NT2/D1 (cell line): ENCODE measurements around the gene RPGRIP1L.

Experiments
- DNase-seq: peaks from one replicate; pipeline ENCODE4 v3.0.0-alpha.2; 2011; ENCODE audit warnings: low read depth, low spot score
- H3K27me3 ChIP-seq: 2 replicates; pipeline ENCODE4 v1.6.0; 2011; ENCODE audit warnings: mild to moderate bottlenecking; ENCODE audit not compliant: insufficient read length, insufficient read depth
- H3K36me3 ChIP-seq: 2 replicates; pipeline ENCODE4 v1.6.1; 2011; ENCODE audit warnings: mild to moderate bottlenecking, low read length, mixed read lengths; ENCODE audit not compliant: insufficient read depth, insufficient read length
- H3K4me1 ChIP-seq: 2 replicates; pipeline ENCODE4 v1.5.1; 2011; ENCODE audit not compliant: insufficient read depth, insufficient read length
- H3K4me3 ChIP-seq: 2 replicates; pipeline ENCODE4 v1.5.1; 2011; ENCODE audit warnings: low read depth; ENCODE audit not compliant: insufficient read length
- H3K9ac ChIP-seq: 2 replicates; pipeline ENCODE4 v1.6.0; 2011; ENCODE audit warnings: low read depth; ENCODE audit not compliant: insufficient read length
- H3K9me3 ChIP-seq: 2 replicates; pipeline ENCODE4 v1.5.1; 2011; ENCODE audit warnings: mild to moderate bottlenecking, low read length; ENCODE audit not compliant: insufficient read depth
- SUZ12 ChIP-seq: IDR thresholded peaks from 2 replicates; pipeline ENCODE4 v1.6.1; 2011; ENCODE audit not compliant: insufficient read length, insufficient read depth; ENCODE audit errors: extremely low read depth
- YY1 ChIP-seq: IDR thresholded peaks from 2 replicates; pipeline ENCODE4 v1.6.1; 2011; ENCODE audit not compliant: insufficient read length, insufficient read depth
- ZNF274 ChIP-seq: IDR thresholded peaks from 2 replicates; pipeline ENCODE4 v1.6.1; 2011; ENCODE audit warnings: mild to moderate bottlenecking, low read depth, low read length

The RPGRIP1L gene

DNA sequence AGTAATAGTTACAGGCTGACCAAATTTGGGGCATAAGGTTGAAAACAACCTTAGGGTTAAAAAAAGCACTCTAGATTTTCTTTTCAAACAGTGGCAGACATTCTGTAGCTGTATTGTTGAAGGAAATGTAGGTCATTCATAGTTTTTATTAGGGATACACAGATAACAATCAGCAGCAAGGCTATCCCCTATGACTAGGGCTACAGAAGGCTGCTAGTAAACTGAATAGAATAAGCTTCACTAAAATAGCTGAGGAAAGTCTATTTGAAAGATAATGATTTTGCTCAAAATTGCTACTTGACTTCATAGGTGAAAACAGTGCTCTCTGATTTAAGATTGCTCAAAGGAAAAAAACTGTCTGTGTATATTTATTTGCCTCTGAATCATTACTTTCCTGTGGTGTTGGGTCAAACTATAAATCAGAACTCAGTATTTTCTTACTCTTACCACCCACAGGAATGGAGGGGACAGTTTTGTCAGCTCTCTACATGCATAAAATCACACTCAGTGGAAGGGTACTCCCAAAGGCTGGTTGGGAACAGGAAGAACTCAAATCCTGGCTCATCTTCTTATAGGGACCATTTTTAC is 24.8 kb downstream of the RPGRIP1L start:
- no peaks in the 10 kb centered on the region for H3K36me3 ChIP-seq
- H3K9me3 ChIP-seq: no peaks in the 10 kb centered on the region
- H3K4me1 ChIP-seq: no peaks in the 10 kb centered on the region
- H3K4me3 ChIP-seq: no peak overlapping the region
- DNase-seq: no peak
- no peaks in the 10 kb centered on the region for H3K27me3 ChIP-seq
- H3K9ac ChIP-seq: no peak overlapping the region
- no peak for TF ChIP-seq SUZ12

GRCh38 chr16:53678155-53678554 is 25.5 kb downstream of the RPGRIP1L start:
- TF ChIP-seq SUZ12 (no peak), ZNF274 (no peak), YY1 (no peak)
- H3K27me3 ChIP-seq: no peaks in the 10 kb centered on the region
- DNase-seq: no peak
- H3K9me3 ChIP-seq: no peaks in the 10 kb centered on the region
- no peak overlapping the region for H3K4me3 ChIP-seq
- H3K4me1 ChIP-seq: no peaks in the 10 kb centered on the region
- peaks cover under 1% of the 10 kb centered on the region for H3K36me3 ChIP-seq
- no peak overlapping the region for H3K9ac ChIP-seq

DNA sequence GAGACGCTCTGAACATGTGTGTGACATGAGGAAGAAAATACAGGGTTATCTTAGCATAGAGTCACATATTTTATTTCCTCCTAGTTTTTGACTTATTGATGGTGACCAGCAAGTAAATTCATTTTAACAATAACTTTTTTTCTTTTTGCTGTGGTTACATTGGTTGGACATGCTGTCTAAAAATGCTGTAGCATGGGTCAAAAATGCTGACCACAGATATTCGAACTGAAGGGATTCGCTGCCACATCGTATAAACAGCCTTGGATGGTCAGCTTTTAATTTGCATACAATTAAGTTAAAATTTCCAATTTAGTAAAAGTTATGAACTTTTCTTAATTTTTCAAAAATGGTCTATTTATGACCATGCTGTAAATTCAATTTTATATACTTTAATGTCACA is 30.5 kb downstream of the RPGRIP1L start:
- no peaks in the 10 kb centered on the region for H3K9me3 ChIP-seq
- no peak for TF ChIP-seq SUZ12
- TF ChIP-seq YY1: no peak
- no peak for TF ChIP-seq ZNF274
- no peak overlapping the region for H3K4me3 ChIP-seq
- H3K9ac ChIP-seq: no peak overlapping the region
- no peaks in the 10 kb centered on the region for H3K4me1 ChIP-seq
- DNase-seq: no peak
- H3K27me3 ChIP-seq: no peaks in the 10 kb centered on the region
- H3K36me3 ChIP-seq: peaks cover 2% of the 10 kb centered on the region

GRCh38 chr16:53672461-53672860 is 31.2 kb downstream of the RPGRIP1L start:
- H3K4me1 ChIP-seq: no peaks in the 10 kb centered on the region
- no peak for TF ChIP-seq YY1
- no peak for TF ChIP-seq ZNF274
- no peak for TF ChIP-seq SUZ12
- H3K9me3 ChIP-seq: no peaks in the 10 kb centered on the region
- H3K27me3 ChIP-seq: no peaks in the 10 kb centered on the region
- DNase-seq: no peak
- H3K36me3 ChIP-seq: peaks cover 2% of the 10 kb centered on the region
- no peak overlapping the region for H3K9ac ChIP-seq
- H3K4me3 ChIP-seq: no peak overlapping the region

DNA sequence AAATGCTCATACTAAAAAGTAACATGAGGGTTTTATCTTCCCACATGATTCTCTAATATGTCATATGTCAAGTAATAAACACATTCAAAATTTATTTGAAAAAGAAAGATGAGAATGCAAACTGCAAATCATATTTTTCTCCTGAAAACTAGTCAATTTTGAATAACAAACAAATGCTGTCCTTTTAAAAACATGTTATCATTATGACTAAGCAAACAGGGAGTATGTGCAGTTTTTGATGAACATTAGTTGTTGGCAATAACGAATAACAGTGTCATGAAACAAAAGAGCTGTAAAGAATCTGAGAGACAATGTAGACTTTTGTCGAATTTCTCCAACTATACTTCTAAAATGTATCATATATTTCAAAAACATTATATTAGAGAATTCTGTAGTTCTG is 34.8 kb downstream of the RPGRIP1L start:
- Histone ChIP-seq H3K9ac (no peak overlapping the region), H3K4me3 (no peak overlapping the region), H3K9me3 (no peaks in the 10 kb centered on the region), H3K27me3 (no peaks in the 10 kb centered on the region), H3K36me3 (peaks cover 2% of the 10 kb centered on the region), H3K4me1 (no peaks in the 10 kb centered on the region)
- TF ChIP-seq SUZ12 (no peak), ZNF274 (no peak), YY1 (no peak)
- no peak for DNase-seq

GRCh38 chr16:53666786-53667415 is 36.8 kb downstream of the RPGRIP1L start:
- Histone ChIP-seq H3K27me3 (no peaks in the 10 kb centered on the region), H3K9me3 (no peaks in the 10 kb centered on the region), H3K36me3 (no peaks in the 10 kb centered on the region), H3K9ac (no peak overlapping the region), H3K4me1 (no peaks in the 10 kb centered on the region), H3K4me3 (no peak overlapping the region)
- TF ChIP-seq ZNF274 (no peak), YY1 (no peak), SUZ12 (no peak)
- DNase-seq: no peak

DNA sequence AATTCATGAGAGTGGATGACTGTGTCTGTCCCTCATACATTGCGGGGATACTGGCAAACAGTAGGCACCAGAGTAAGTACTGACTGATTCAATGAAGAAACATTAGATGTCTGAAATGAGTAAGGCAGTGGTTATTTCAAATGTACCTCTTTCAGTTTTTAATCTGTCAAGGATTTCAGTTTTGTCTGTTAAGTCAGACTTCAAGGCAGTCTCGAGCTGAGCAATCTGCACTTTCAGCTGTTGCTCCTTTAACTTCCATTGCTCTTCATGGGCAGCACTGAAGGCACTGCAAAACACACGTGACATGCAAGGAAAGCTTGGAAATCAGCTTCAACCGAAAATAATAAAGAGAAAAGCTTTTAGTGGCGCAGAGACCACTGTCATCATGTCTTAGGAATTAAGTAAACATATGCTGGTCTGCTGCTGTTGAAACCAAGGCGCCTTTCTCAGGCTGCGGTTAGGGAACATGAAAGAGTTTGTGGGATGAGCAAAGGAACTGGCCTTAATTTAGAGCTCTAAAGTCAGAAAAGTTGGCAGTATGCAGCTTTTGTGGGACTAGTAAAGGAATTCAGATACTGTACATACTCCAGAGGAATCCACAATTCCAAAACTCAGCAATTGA is 38.8 kb downstream of the RPGRIP1L start:
- H3K4me1 ChIP-seq: no peaks in the 10 kb centered on the region
- H3K9me3 ChIP-seq: no peaks in the 10 kb centered on the region
- no peaks in the 10 kb centered on the region for H3K36me3 ChIP-seq
- H3K27me3 ChIP-seq: no peaks in the 10 kb centered on the region
- no peak for DNase-seq
- no peak overlapping the region for H3K4me3 ChIP-seq
- TF ChIP-seq YY1 (no peak), ZNF274 (no peak)
- H3K9ac ChIP-seq: no peak overlapping the region
